Keratinocyte (primary cell): ENCODE results near the gene APC. TPM values are rescaled to one million over a fixed set of nuclear protein-coding genes. Genes with fewer than 3 reads are reported as not detected.
A peak's percentile ranks its signal among the peaks of the same experiment; 100 is the strongest.

Experiments used
- DNase-seq: peaks from one replicate; pipeline ENCODE4 v3.0.0-alpha.2; 2011; ENCODE audit warnings: low read depth, missing footprints, low spot score
- FAIRE-seq: peaks from 2 replicates; lab custom pipeline; 2011; peaks lifted over from hg19 to GRCh38; lab: Jason Lieb, UNC
- H2AFZ ChIP-seq: 2 replicates; pipeline ENCODE4 v1.6.0; 2012; ENCODE audit warnings: low read length, control low read depth, inconsistent platforms; ENCODE audit not compliant: control insufficient read depth
- H3K27ac ChIP-seq: 2 replicates; pipeline ENCODE4 v1.5.1; 2011; ENCODE audit warnings: low read length; ENCODE audit not compliant: control insufficient read depth, insufficient read depth
- H3K27me3 ChIP-seq: 3 replicates; pipeline ENCODE4 v1.6.0; 2011; ENCODE audit warnings: low read length; ENCODE audit not compliant: control insufficient read depth, insufficient read depth; ENCODE audit errors: extremely low read depth
- H3K36me3 ChIP-seq, 2 experiments: 2 replicates in 1 of 2; 3 replicates in 1 of 2; pipeline ENCODE4 v1.5.1; 2011; ENCODE audit warnings: low read length in 2 of 2, mild to moderate bottlenecking in 1 of 2; ENCODE audit not compliant: control insufficient read depth in 2 of 2, insufficient read depth in 2 of 2; ENCODE audit errors: extremely low read depth in 1 of 2
- H3K4me1 ChIP-seq: 3 replicates; pipeline ENCODE4 v1.5.1; 2011; ENCODE audit warnings: low read length; ENCODE audit not compliant: control insufficient read depth, insufficient read depth; ENCODE audit errors: extremely low read depth
- H3K4me2 ChIP-seq: 3 replicates; pipeline ENCODE4 v1.6.0; 2011; ENCODE audit warnings: low read depth, low read length; ENCODE audit not compliant: control insufficient read depth, insufficient read depth; ENCODE audit errors: extremely low read depth
- H3K4me3 ChIP-seq, 3 experiments: fragments of 200-600 bp in 1 of 3; sonication (generic) in 1 of 3; 2 replicates in 2 of 3; 3 replicates in 1 of 3; pipeline ENCODE4 v1.5.1; 2011 to 2016; ENCODE audit warnings: low read length in 3 of 3, mild to moderate bottlenecking in 3 of 3, control low read depth in 2 of 3, inconsistent platforms in 1 of 3, low read depth in 1 of 3, mixed read lengths in 1 of 3, mixed run types in 1 of 3, moderate library complexity in 1 of 3; ENCODE audit not compliant: control insufficient read depth in 2 of 3, insufficient read depth in 2 of 3; ENCODE audit errors: extremely low read depth in 1 of 3
- H3K79me2 ChIP-seq: 2 replicates; pipeline ENCODE4 v1.6.0; 2012; ENCODE audit warnings: low read length; ENCODE audit not compliant: control insufficient read depth, insufficient read depth
- H3K9ac ChIP-seq: 3 replicates; pipeline ENCODE4 v1.6.0; 2011; ENCODE audit warnings: low read length; ENCODE audit not compliant: control insufficient read depth, insufficient read depth; ENCODE audit errors: extremely low read depth
- H3K9me1 ChIP-seq: 3 replicates; pipeline ENCODE4 v1.6.0; 2011; ENCODE audit warnings: low read length; ENCODE audit not compliant: control insufficient read depth, insufficient read depth; ENCODE audit errors: extremely low read depth
- H3K9me3 ChIP-seq: 2 replicates; pipeline ENCODE4 v1.5.1; 2012; ENCODE audit warnings: low read depth, low read length; ENCODE audit not compliant: control insufficient read depth
- H4K20me1 ChIP-seq: 3 replicates; pipeline ENCODE4 v1.6.0; 2011; ENCODE audit warnings: low read length; ENCODE audit not compliant: control insufficient read depth, insufficient read depth; ENCODE audit errors: extremely low read depth
- EZH2 ChIP-seq: IDR thresholded peaks from one replicate; pipeline ENCODE4 v1.6.1; 2012; ENCODE audit warnings: inconsistent platforms, mild to moderate bottlenecking, low read length, moderate library complexity
- dilution Hi-C: fragments of 300-500 bp; cut with MboI; formaldehyde crosslinking; loops from one replicate; pipeline ENCODE4 v1.7.0; 2020; ENCODE audit warnings: low sequenced_read_pairs; ENCODE audit not compliant: extremely low pct_ligation_motif_present
- polyA plus RNA-seq, 5 experiments: library from polyadenylated mRNA; depleted of rRNA in 3 of 5; stranded (reverse) in 3 of 5; stranded (forward) in 1 of 5; unstranded in 1 of 5; fragments of >200 nt; gene quantifications; 1 replicate in 1 of 5; 2 replicates in 3 of 5; 3 replicates in 1 of 5; pipeline versions ENCODE4 v1.2.1 to v1.2.3, GENCODE V29; 2011 to 2012; ENCODE audit warnings: missing spikeins in 2 of 5, low read depth in 1 of 5, low replicate concordance in 1 of 5
- TF ChIP-seq, protein P1 (sequence below), 3 experiments: IDR thresholded peaks in 1 of 3; conservative IDR thresholded peaks in 1 of 3; optimal IDR thresholded peaks in 1 of 3; 2 replicates in 2 of 3; 3 replicates in 1 of 3; pipeline versions ENCODE3 to v1.5.1; 2011; ENCODE audit warnings: low read length in 3 of 3, mild to moderate bottlenecking in 3 of 3, moderate library complexity in 2 of 3, control low read depth in 1 of 3, inconsistent platforms in 1 of 3; ENCODE audit not compliant: insufficient read depth in 2 of 3; ENCODE audit errors: extremely low read depth in 1 of 3

The APC gene
- polyA plus RNA-seq, 1 donor (not counting 4 experiments of a cell fraction or from before 2014, with no cell fraction given): 16.5 TPM

- no peak overlapping the region for H2AFZ ChIP-seq
- peak overlapping the region; percentile 97 for H3K9ac ChIP-seq
- dilution Hi-C loops: no loop called here
- peak overlapping the region; percentile 82 for H3K4me2 ChIP-seq
- H3K9me1 ChIP-seq: no peaks in the 10 kb centered on the region
- peak overlapping the region; percentile 81 to 100 (median 99) for H3K4me3 ChIP-seq
- H3K27me3 ChIP-seq: no peaks in the 10 kb centered on the region
- H3K36me3 ChIP-seq: peaks cover 5 to 19% of the 10 kb centered on the region in 2 experiments
- no peak for TF ChIP-seq EZH2
- TF ChIP-seq, protein P1, sequence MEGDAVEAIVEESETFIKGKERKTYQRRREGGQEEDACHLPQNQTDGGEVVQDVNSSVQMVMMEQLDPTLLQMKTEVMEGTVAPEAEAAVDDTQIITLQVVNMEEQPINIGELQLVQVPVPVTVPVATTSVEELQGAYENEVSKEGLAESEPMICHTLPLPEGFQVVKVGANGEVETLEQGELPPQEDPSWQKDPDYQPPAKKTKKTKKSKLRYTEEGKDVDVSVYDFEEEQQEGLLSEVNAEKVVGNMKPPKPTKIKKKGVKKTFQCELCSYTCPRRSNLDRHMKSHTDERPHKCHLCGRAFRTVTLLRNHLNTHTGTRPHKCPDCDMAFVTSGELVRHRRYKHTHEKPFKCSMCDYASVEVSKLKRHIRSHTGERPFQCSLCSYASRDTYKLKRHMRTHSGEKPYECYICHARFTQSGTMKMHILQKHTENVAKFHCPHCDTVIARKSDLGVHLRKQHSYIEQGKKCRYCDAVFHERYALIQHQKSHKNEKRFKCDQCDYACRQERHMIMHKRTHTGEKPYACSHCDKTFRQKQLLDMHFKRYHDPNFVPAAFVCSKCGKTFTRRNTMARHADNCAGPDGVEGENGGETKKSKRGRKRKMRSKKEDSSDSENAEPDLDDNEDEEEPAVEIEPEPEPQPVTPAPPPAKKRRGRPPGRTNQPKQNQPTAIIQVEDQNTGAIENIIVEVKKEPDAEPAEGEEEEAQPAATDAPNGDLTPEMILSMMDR (optimal IDR thresholded peaks at IDR 0.05 in 1 of 3, IDR thresholded peaks at IDR 0.05 in 1 of 3, conservative IDR thresholded peaks at IDR 0.05 in 1 of 3; ENCODE audit: extremely low read depth in 1 of 3, insufficient read depth in 2 of 3, low read length in 3 of 3): no peak
- H3K79me2 ChIP-seq: peaks cover 40% of the 10 kb centered on the region
- no peaks in the 10 kb centered on the region for H3K9me3 ChIP-seq
- DNase-seq (no peak), FAIRE-seq (no peak)
- H4K20me1 ChIP-seq: no peaks in the 10 kb centered on the region
- H3K27ac ChIP-seq: peak overlapping the region; percentile 94
- H3K4me1 ChIP-seq: peaks cover 23% of the 10 kb centered on the region
Measured at GRCh38 chr5:112862085-112862484, 124.4 kb downstream of the APC start.

DNA sequence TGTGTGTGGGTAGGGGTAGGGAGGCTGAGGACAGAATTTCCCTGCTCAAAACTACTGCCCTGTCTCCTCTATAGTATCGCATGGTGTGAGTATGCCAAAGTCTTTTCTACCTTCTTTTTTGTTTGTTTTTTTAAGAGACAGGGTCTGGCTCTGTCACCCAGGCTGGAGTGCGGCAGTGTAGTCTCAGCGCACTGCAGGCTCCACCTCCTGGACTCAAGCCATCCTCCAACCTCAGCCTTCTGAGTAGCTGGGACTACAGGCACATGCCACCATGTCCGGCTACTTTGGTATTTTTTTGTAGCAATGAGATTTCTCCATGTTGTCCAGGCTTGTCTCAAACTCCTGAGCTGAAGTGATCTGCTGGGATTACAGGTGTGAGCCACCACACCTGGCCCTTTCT, 125.9 kb downstream of the APC start:
- H3K36me3 ChIP-seq: peaks cover 6 to 19% of the 10 kb centered on the region in 2 experiments
- no peak overlapping the region for H3K9ac ChIP-seq
- H3K27me3 ChIP-seq: no peaks in the 10 kb centered on the region
- H3K9me3 ChIP-seq: no peaks in the 10 kb centered on the region
- no peak overlapping the region for H3K27ac ChIP-seq
- no peak overlapping the region for H2AFZ ChIP-seq
- peaks cover 42% of the 10 kb centered on the region for H3K79me2 ChIP-seq
- H3K4me1 ChIP-seq: peaks cover 23% of the 10 kb centered on the region
- H3K9me1 ChIP-seq: no peaks in the 10 kb centered on the region
- TF ChIP-seq EZH2: no peak
- TF ChIP-seq, protein P1 (optimal IDR thresholded peaks at IDR 0.05 in 1 of 3, IDR thresholded peaks at IDR 0.05 in 1 of 3, conservative IDR thresholded peaks at IDR 0.05 in 1 of 3; ENCODE audit: extremely low read depth in 1 of 3, insufficient read depth in 2 of 3, low read length in 3 of 3): no peak
- H3K4me3 ChIP-seq: no peak overlapping the region
- H4K20me1 ChIP-seq: no peaks in the 10 kb centered on the region
- FAIRE-seq: no peak
- H3K4me2 ChIP-seq: no peak overlapping the region
- dilution Hi-C loops: no loop called here
- no peak for DNase-seq
